ENCODE data around the gene RBM6. TPM values are rescaled to one million over a fixed set of nuclear protein-coding genes. Genes with fewer than 3 reads are reported as not detected.

RBM6 gene
- total RNA-seq, 1 experiment from 2014 or later, result 58.3 TPM

DNA sequence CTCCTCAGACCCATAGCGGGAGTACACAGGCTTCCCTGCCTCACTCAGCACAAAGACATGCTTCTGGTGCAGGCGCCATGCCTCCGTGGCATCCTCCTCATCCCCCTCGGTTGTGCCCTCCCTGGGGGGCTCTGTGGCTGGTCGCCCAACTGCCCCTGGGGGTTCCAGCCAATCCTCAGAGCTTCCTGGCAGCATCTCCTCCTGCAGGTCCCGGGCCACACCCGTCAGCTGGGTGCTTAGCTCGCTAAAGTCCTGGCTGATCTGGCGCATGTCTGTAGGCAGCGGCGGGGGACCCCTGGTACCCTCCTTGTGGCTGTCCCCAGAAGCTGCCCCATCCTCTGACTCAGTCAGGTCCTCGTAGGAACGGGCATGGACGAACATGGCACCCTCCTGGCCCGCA, 28.3 kb upstream of the RBM6 start:
- RAD21 ChIA-PET (ENCODE audit: low non-redundant PET in 1 of 2, low total read pairs in 2 of 2, uncharacterized antibody in 2 of 2, unreplicated experiment in 2 of 2), result no interaction called here
- H3K79me2 ChIP-seq (ENCODE audit: insufficient read depth, low read length), result no peaks in the 10 kb centered on the region
- no peak for DNase-seq (ENCODE audit: low read depth, low spot score)
- no peak overlapping the region for H3K27ac ChIP-seq (ENCODE audit: low read depth, low read length)
- no peak for TF ChIP-seq EZH2phosphoT487 (IDR thresholded peaks at IDR 0.05; ENCODE audit: borderline replicate concordance)
- TF ChIP-seq SRF (IDR thresholded peaks at IDR 0.05; ENCODE audit: low read depth), result no peak
- TF ChIP-seq SP1 (IDR thresholded peaks at IDR 0.05; ENCODE audit: low read depth), result no peak
- no peak for TF ChIP-seq POLR2A (IDR thresholded peaks at IDR 0.05; ENCODE audit: borderline replicate concordance, extremely low read depth, insufficient read depth, insufficient read length)
- no peak for TF ChIP-seq TCF7L2 (IDR thresholded peaks at IDR 0.05; ENCODE audit: borderline replicate concordance, extremely low read depth, insufficient read depth, insufficient read length)
- TF ChIP-seq YY1 (IDR thresholded peaks at IDR 0.05; ENCODE audit: extremely low read depth, insufficient replicate concordance, low read depth, low read length), result no peak
- TF ChIP-seq JUND (IDR thresholded peaks at IDR 0.05), result no peak
- H3K4me1 ChIP-seq (ENCODE audit: control insufficient read depth in 1 of 2, insufficient read depth in 2 of 2, low read length in 2 of 2), result peaks cover 2% of the 10 kb centered on the region in 2 experiments; a peak in 3 of 4 replicates
- intact Hi-C loops (cut with micrococcal nuclease), result no loop called here
- CTCF ChIA-PET, result interaction anchor here (1.4 kb wide), 1 partner anchor 18 kb away, joined by 4 read pairs; the partner anchor contains the start of gene MON1A
- ATAC-seq, result no peak
- POLR2A ChIA-PET, result no interaction called here
- no TSS peak for BruUV-seq (replicated peaks)
- H4K20me1 ChIP-seq (ENCODE audit: insufficient read depth), result no peaks in the 10 kb centered on the region
- H3K4me2 ChIP-seq (ENCODE audit: low read length), result no peak overlapping the region
- H2AFZ ChIP-seq (ENCODE audit: low read depth, low read length, poor library complexity, severe bottlenecking), result no peak overlapping the region
- no peak overlapping the region for H3K4me3 ChIP-seq (replicated peaks in 1 of 2; ENCODE audit: low read depth in 1 of 2, low read length in 2 of 2)
- H3K9me2 ChIP-seq (ENCODE audit: insufficient read depth), result no peaks in the 10 kb centered on the region
- H3K36me3 ChIP-seq (ENCODE audit: control insufficient read depth in 1 of 2, insufficient read depth in 2 of 2, low read length in 2 of 2), result 0 out of 4 replicates have a peak, but pooled peaks cover 0 to 6% of the 10 kb centered on the region in 2 experiments
- no peak overlapping the region for H3K9ac ChIP-seq (ENCODE audit: low read length)
- no peaks in the 10 kb centered on the region for H3K9me3 ChIP-seq (ENCODE audit: control insufficient read depth in 1 of 2, insufficient read depth in 1 of 2, low read depth in 1 of 2, low read length in 2 of 2)
- no peaks in the 10 kb centered on the region for H3K27me3 ChIP-seq (ENCODE audit: insufficient read depth, low read length)

DNA sequence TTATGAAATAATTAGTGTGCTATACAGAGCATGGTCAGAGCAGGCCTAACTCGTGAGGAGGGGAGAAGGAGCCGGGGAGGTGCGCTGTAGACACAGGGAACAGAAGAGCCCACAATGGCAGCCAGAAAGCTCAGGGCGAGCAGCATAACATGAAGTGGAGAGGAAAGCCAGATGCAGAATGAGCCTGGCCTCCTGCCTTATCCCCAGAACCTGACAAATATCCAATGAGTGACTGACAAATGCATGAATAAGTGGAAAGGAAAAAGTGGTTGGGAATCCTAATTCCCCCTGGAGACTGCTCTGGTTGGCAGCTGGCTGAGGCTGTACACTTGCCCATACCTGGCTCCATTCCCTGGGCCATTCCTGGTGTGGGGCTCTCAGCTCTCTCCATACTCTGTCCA, 27.1 kb upstream of the RBM6 start:
- ChIA-PET RAD21 (ENCODE audit: low non-redundant PET in 1 of 2, low total read pairs in 2 of 2, uncharacterized antibody in 2 of 2, unreplicated experiment in 2 of 2) (no interaction called here), CTCF (interaction anchor here (1.4 kb wide), 1 partner anchor 17 kb away, joined by 4 read pairs; the partner anchor contains the start of gene MON1A), POLR2A (interaction anchor here (1.1 kb wide), 1 partner anchor 16 kb away, joined by 3 read pairs; the partner anchor contains the start of gene MON1A)
- Histone ChIP-seq H3K9ac (ENCODE audit: low read length) (no peak overlapping the region), H3K4me3 (replicated peaks in 1 of 2; ENCODE audit: low read depth in 1 of 2, low read length in 2 of 2) (no peak overlapping the region), H3K4me2 (ENCODE audit: low read length) (no peak overlapping the region), H3K79me2 (ENCODE audit: insufficient read depth, low read length) (no peaks in the 10 kb centered on the region), H3K4me1 (ENCODE audit: control insufficient read depth in 1 of 2, insufficient read depth in 2 of 2, low read length in 2 of 2) (no peaks in the 10 kb centered on the region), H2AFZ (ENCODE audit: low read depth, low read length, poor library complexity, severe bottlenecking) (no peak overlapping the region), H3K27ac (ENCODE audit: low read depth, low read length) (no peak overlapping the region), H3K9me2 (ENCODE audit: insufficient read depth) (no peaks in the 10 kb centered on the region), H3K9me3 (ENCODE audit: control insufficient read depth in 1 of 2, insufficient read depth in 1 of 2, low read depth in 1 of 2, low read length in 2 of 2) (no peaks in the 10 kb centered on the region), H3K27me3 (ENCODE audit: insufficient read depth, low read length) (no peaks in the 10 kb centered on the region), H4K20me1 (ENCODE audit: insufficient read depth) (no peaks in the 10 kb centered on the region), H3K36me3 (ENCODE audit: control insufficient read depth in 1 of 2, insufficient read depth in 2 of 2, low read length in 2 of 2) (0 out of 4 replicates have a peak, but pooled peaks cover 0 to 6% of the 10 kb centered on the region in 2 experiments)
- no peak for DNase-seq (ENCODE audit: low read depth, low spot score)
- ATAC-seq, result 0 out of 2 replicates have a peak, but pooled peaks have one; percentile 40
- no TSS peak for BruUV-seq (replicated peaks)
- intact Hi-C loops (cut with micrococcal nuclease), result no loop called here
- TF ChIP-seq TCF7L2 (IDR thresholded peaks at IDR 0.05; ENCODE audit: borderline replicate concordance, extremely low read depth, insufficient read depth, insufficient read length), result no peak
- TF ChIP-seq, protein P1, sequence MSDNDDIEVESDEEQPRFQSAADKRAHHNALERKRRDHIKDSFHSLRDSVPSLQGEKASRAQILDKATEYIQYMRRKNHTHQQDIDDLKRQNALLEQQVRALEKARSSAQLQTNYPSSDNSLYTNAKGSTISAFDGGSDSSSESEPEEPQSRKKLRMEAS (IDR thresholded peaks at IDR 0.05), result no peak
- TF ChIP-seq, protein P2, sequence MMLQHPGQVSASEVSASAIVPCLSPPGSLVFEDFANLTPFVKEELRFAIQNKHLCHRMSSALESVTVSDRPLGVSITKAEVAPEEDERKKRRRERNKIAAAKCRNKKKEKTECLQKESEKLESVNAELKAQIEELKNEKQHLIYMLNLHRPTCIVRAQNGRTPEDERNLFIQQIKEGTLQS (IDR thresholded peaks at IDR 0.05), result no peak
- TF ChIP-seq, protein P3, sequence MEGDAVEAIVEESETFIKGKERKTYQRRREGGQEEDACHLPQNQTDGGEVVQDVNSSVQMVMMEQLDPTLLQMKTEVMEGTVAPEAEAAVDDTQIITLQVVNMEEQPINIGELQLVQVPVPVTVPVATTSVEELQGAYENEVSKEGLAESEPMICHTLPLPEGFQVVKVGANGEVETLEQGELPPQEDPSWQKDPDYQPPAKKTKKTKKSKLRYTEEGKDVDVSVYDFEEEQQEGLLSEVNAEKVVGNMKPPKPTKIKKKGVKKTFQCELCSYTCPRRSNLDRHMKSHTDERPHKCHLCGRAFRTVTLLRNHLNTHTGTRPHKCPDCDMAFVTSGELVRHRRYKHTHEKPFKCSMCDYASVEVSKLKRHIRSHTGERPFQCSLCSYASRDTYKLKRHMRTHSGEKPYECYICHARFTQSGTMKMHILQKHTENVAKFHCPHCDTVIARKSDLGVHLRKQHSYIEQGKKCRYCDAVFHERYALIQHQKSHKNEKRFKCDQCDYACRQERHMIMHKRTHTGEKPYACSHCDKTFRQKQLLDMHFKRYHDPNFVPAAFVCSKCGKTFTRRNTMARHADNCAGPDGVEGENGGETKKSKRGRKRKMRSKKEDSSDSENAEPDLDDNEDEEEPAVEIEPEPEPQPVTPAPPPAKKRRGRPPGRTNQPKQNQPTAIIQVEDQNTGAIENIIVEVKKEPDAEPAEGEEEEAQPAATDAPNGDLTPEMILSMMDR (IDR thresholded peaks at IDR 0.05 in 2 of 3, conservative IDR thresholded peaks at IDR 0.05 in 1 of 3; ENCODE audit: borderline replicate concordance in 1 of 3, insufficient read depth in 1 of 3, low read depth in 2 of 3, low read length in 2 of 3), result no peak
- no peak for TF ChIP-seq RAD21 (IDR thresholded peaks at IDR 0.05; ENCODE audit: low read depth)
- no peak for TF ChIP-seq POLR2A (IDR thresholded peaks at IDR 0.05; ENCODE audit: borderline replicate concordance, extremely low read depth, insufficient read depth, insufficient read length)
- no peak for TF ChIP-seq POLR2AphosphoS5 (IDR thresholded peaks at IDR 0.05; ENCODE audit: low read depth, low read length)
- TF ChIP-seq JUND (IDR thresholded peaks at IDR 0.05), result no peak
